GM20000 (cell line): ENCODE results near the gene PITPNM3.

Source experiments
- DNase-seq: peaks from one replicate; pipeline ENCODE4 v3.0.0; 2012; ENCODE audit warnings: low spot score
- CTCF ChIP-seq: IDR thresholded peaks from 2 replicates; pipeline ENCODE4 v1.5.1; 2012; ENCODE audit warnings: mild to moderate bottlenecking, control low read depth; ENCODE audit errors: extremely low read depth, missing control alignments

The PITPNM3 gene

GRCh38 chr17:6541886-6542285, 14.5 kb downstream of the PITPNM3 start:
- DNase-seq: no peak

GRCh38 chr17:6539871-6540270, 16.5 kb downstream of the PITPNM3 start:
- no peak for TF ChIP-seq CTCF
- DNase-seq: no peak

More at GRCh38 chr17:6541886-6542285, 14.5 kb downstream of the PITPNM3 start:
- no peak for TF ChIP-seq CTCF

- TF ChIP-seq CTCF: no peak
- DNase-seq: no peak
Observed at GRCh38 chr17:6536566-6537065, 19.7 kb downstream of the PITPNM3 start.

GRCh38 chr17:6536053-6536452, 20.3 kb downstream of the PITPNM3 start:
- no peak for TF ChIP-seq CTCF

GRCh38 chr17:6534846-6535514, 21.4 kb downstream of the PITPNM3 start:
- no peak for TF ChIP-seq CTCF
- no peak for DNase-seq

More at GRCh38 chr17:6536053-6536452, 20.3 kb downstream of the PITPNM3 start:
- DNase-seq: no peak

- DNase-seq: no peak
- TF ChIP-seq CTCF: no peak
Observed at GRCh38 chr17:6532441-6532885, 23.9 kb downstream of the PITPNM3 start.

- DNase-seq: no peak
- no peak for TF ChIP-seq CTCF
Observed at GRCh38 chr17:6531575-6531974, 24.8 kb downstream of the PITPNM3 start.
